A549 treated with AZD9567 at 1 μM for 4 hours (cell line): Measurements from ENCODE around the gene NTN3. TPM values are rescaled to one million over a fixed set of nuclear protein-coding genes. Genes with fewer than 3 reads are reported as not detected.

Experiments used
- total RNA-seq: library from RNA; stranded (reverse); fragments of 200-300 nt; extraction: Qiagen RNA extraction; gene quantifications from 5 replicates; pipeline ENCODE4 v1.2.3, GENCODE V29; 2022; ENCODE audit not compliant: insufficient read depth

NTN3 gene
- total RNA-seq = 0.03 to 0.06 TPM (median 0.05 TPM) in 4 of 5 replicates, not detected in the other

GRCh38 chr16:2471016-2471652 lies at the start of gene NTN3:
TSS of gene NTN3 (plus strand) at chr16:2471297. CDS start at chr16:2471702, 405 bp downstream.

GRCh38 chr16:2429034-2429770 lies 41.9 kb upstream of the NTN3 start, which contains the start of gene CCNF:
TSS of gene CCNF (plus strand) at chr16:2429447. CDS start at chr16:2429482, 35 bp downstream.

GRCh38 chr16:2459647-2460390 lies 11.3 kb upstream of the NTN3 start, which contains the start of gene TEDC2:
TSS of gene TEDC2 (plus strand) at chr16:2460109. CDS start at chr16:2460145, 36 bp downstream.

GRCh38 chr16:2474877-2475412 lies 3.8 kb downstream of the NTN3 start, which contains the start of gene TBC1D24:
TSS of gene TBC1D24 (plus strand) at chr16:2475127. CDS start at chr16:2496149, 21,022 bp downstream.

GRCh38 chr16:2513405-2514332 lies 42.6 kb downstream of the NTN3 start, which contains the start of gene ATP6V0C:
TSS of gene ATP6V0C (plus strand) at chr16:2513952. CDS start at chr16:2514104, 152 bp downstream.

GRCh38 chr16:2520097-2520783 lies 49.1 kb downstream of the NTN3 start, which contains the start of gene AMDHD2:
TSS of gene AMDHD2 (plus strand) at chr16:2520371. CDS start at chr16:2520459, 88 bp downstream.

Other genes with a start within 250 kb of the NTN3 start
- 18.3 to 29.3 TPM (median 28.6 TPM) in 5 replicates for gene E4F1, start 247.7 kb upstream of the NTN3 start, total RNA-seq
- gene DNASE1L2, start 234.9 kb upstream of the NTN3 start, total RNA-seq = 1.5 to 1.8 TPM (median 1.7 TPM) in 4 of 5 replicates, not detected in the other
- 57.1 to 95.2 TPM (median 91.7 TPM) in 5 replicates for gene ECI1, start 219.7 kb upstream of the NTN3 start, total RNA-seq
- gene RNPS1, start 203.2 kb upstream of the NTN3 start, total RNA-seq = 262 to 276 TPM (median 270 TPM) in 5 replicates
- 16.8 to 22.0 TPM (median 20.5 TPM) in 5 replicates for gene ABCA3, start 130.6 kb upstream of the NTN3 start, total RNA-seq
- gene CCNF, start 41.9 kb upstream of the NTN3 start, total RNA-seq = 22.9 to 25.3 TPM (median 24.4 TPM) in 5 replicates
- 16.9 to 23.5 TPM (median 22.4 TPM) in 5 replicates for gene TEDC2, start 11.2 kb upstream of the NTN3 start, total RNA-seq
- gene TBC1D24, start 3.8 kb downstream of the NTN3 start, total RNA-seq = 5.2 to 10.0 TPM (median 9.2 TPM) in 5 replicates
- 136 to 293 TPM (median 242 TPM) in 5 replicates for gene ATP6V0C, start 42.7 kb downstream of the NTN3 start, total RNA-seq
- 18.8 to 29.9 TPM (median 27.7 TPM) in 5 replicates for gene AMDHD2, start 49.1 kb downstream of the NTN3 start, total RNA-seq
- 0.08 to 0.13 TPM (median 0.09 TPM) in 3 of 5 replicates, not detected in the others for gene CEMP1, start 60.1 kb downstream of the NTN3 start, total RNA-seq
- 22.7 to 27.3 TPM (median 23.8 TPM) in 5 replicates for gene PDPK1, start 66.7 kb downstream of the NTN3 start, total RNA-seq
- 38.4 to 49.1 TPM (median 46.5 TPM) in 5 replicates for gene KCTD5, start 211.2 kb downstream of the NTN3 start, total RNA-seq
- 1.5 to 2.4 TPM (median 1.6 TPM) in 5 replicates for gene PRSS27, start 248.9 kb downstream of the NTN3 start, total RNA-seq